K562 (cell line): ENCODE measurements around the gene GATAD1. TPM values are rescaled to one million over a fixed set of nuclear protein-coding genes. Genes with fewer than 3 reads are reported as not detected.

Experiments used
- ATAC-seq: fragments of 200-7000 bp; cut with Tn5 transposase; 3 replicates; pipeline ENCODE4 v1.9.1; 2020; ENCODE audit warnings: moderate library complexity
- BruUV-seq: library from RNA; stranded (reverse); fragments of 400-500 nt; replicated peaks from 2 replicates; lab custom pipeline; 2021; lab: Mats Ljungman, UMichigan
- CTCF ChIA-PET: fragments of 300-600 bp; formaldehyde crosslinking; extraction: SDS; loops from one replicate; lab custom pipeline; 2021; ENCODE audit warnings: low intra/inter-chr PET ratio; lab: Yijun Ruan, JAX
- POLR2A ChIA-PET: fragments of 300-600, 350-650 bp; sonication (Branson Sonifier 250); formaldehyde crosslinking; extraction: SDS; loops from one replicate; lab custom pipeline; 2021; ENCODE audit warnings: antibody characterized with exemption, inconsistent platforms; lab: Yijun Ruan, JAX
- DNase-seq, 4 experiments: peaks; one replicate each; pipeline versions ENCODE4 v3.0.0 to v3.0.0-alpha.2; 2011 to 2018; ENCODE audit warnings: low spot score in 3 of 4, mixed read lengths in 3 of 4; ENCODE audit errors: extremely low read depth in 1 of 4
- FAIRE-seq: peaks from 2 replicates; lab custom pipeline; 2011; peaks lifted over from hg19 to GRCh38; lab: Jason Lieb, UNC
- H2AFZ ChIP-seq: 2 replicates; pipeline ENCODE4 v1.6.0; 2011; ENCODE audit warnings: low read depth, low read length, control low read depth, inconsistent platforms
- H3K27ac ChIP-seq: fragments of 200-600 bp; 3 replicates; pipeline ENCODE4 v1.8.0; 2011; ENCODE audit warnings: low read depth, mild to moderate bottlenecking, control low read depth, inconsistent platforms, low read length, moderate library complexity, mixed read lengths; ENCODE audit errors: extremely low read depth
- H3K27me3 ChIP-seq, 2 experiments: fragments of 300-600 bp in 1 of 2; 2 replicates in 1 of 2; 3 replicates in 1 of 2; pipeline versions ENCODE4 v1.6.0 to v1.8.0; 2011; ENCODE audit warnings: inconsistent platforms in 2 of 2, low read length in 2 of 2, mild to moderate bottlenecking in 1 of 2, mixed read lengths in 1 of 2, moderate library complexity in 1 of 2; ENCODE audit not compliant: control insufficient read depth in 2 of 2, insufficient read depth in 2 of 2
- H3K36me3 ChIP-seq: fragments of 300-600 bp; 3 replicates; pipeline ENCODE4 v1.8.0; 2011; ENCODE audit warnings: mild to moderate bottlenecking, low read length, inconsistent platforms; ENCODE audit not compliant: control insufficient read depth, insufficient read depth
- H3K4me1 ChIP-seq, 2 experiments: fragments of 200-600 bp in 1 of 2; replicated peaks in 1 of 2; 2 replicates in 1 of 2; 3 replicates in 1 of 2; pipeline versions ENCODE4 v1.5.1 to v1.8.0; 2011; ENCODE audit warnings: inconsistent platforms in 2 of 2, low read length in 2 of 2, mild to moderate bottlenecking in 1 of 2, mixed read lengths in 1 of 2, moderate library complexity in 1 of 2; ENCODE audit not compliant: control insufficient read depth in 2 of 2, insufficient read depth in 2 of 2
- H3K4me2 ChIP-seq: 2 replicates; pipeline ENCODE4 v1.6.1; 2011; ENCODE audit warnings: low read length, control low read depth, inconsistent platforms, mixed read lengths; ENCODE audit not compliant: insufficient read depth
- H3K4me3 ChIP-seq: fragments of 200-600 bp; sonication (generic), shearing (Covaris generic); 2 replicates; pipeline ENCODE4 v1.5.1; 2016; ENCODE audit warnings: control low read depth, inconsistent platforms
- H3K79me2 ChIP-seq: fragments of 200-600 bp; 3 replicates; pipeline ENCODE4 v1.8.0; 2011; ENCODE audit warnings: low read length, inconsistent platforms; ENCODE audit not compliant: control insufficient read depth, insufficient read depth
- H3K9ac ChIP-seq, 2 experiments: 2 replicates each; pipeline versions ENCODE4 v1.6.0 to v1.6.1; 2011; ENCODE audit warnings: low read depth in 2 of 2, low read length in 2 of 2, control low read depth in 1 of 2, inconsistent platforms in 1 of 2, mild to moderate bottlenecking in 1 of 2, mixed read lengths in 1 of 2; ENCODE audit not compliant: insufficient read depth in 1 of 2
- H3K9me1 ChIP-seq: one replicate; pipeline ENCODE4 v1.6.0; 2011; ENCODE audit warnings: inconsistent platforms, mild to moderate bottlenecking, low read length, moderate library complexity; ENCODE audit not compliant: control insufficient read depth, insufficient read depth
- H3K9me3 ChIP-seq: replicated peaks from 2 replicates; pipeline ENCODE4 v1.5.1; 2011; ENCODE audit warnings: low read depth, low read length, inconsistent platforms; ENCODE audit not compliant: control insufficient read depth, insufficient read depth
- H4K20me1 ChIP-seq: replicated peaks from 2 replicates; pipeline ENCODE4 v1.6.1; 2011; ENCODE audit warnings: low read length, inconsistent platforms, mixed read lengths; ENCODE audit not compliant: control insufficient read depth, insufficient read depth
- ARID3B ChIP-seq: fragments of 250-450 bp; sonication (Bioruptor Pico); IDR thresholded peaks from 2 replicates; pipeline ENCODE4 v1.4.0; 2020; ENCODE audit warnings: borderline replicate concordance
- CBFB ChIP-seq: sonication (generic); formaldehyde crosslinking; IDR thresholded peaks from 2 replicates; pipeline ENCODE4 v1.4.0; 2020; ENCODE audit warnings: mild to moderate bottlenecking, missing genetic modification reagents
- NEUROD1 ChIP-seq: fragments of 150-350 bp; IDR thresholded peaks from 2 replicates; pipeline ENCODE4 v1.6.1; 2014; ENCODE audit warnings: borderline replicate concordance, low read length, low read depth; ENCODE audit not compliant: partially characterized antibody
- TAF15 ChIP-seq: fragments of 200-400 bp; formaldehyde crosslinking; IDR thresholded peaks from 2 replicates; pipeline ENCODE4 v1.6.1; 2017; ENCODE audit warnings: mild to moderate bottlenecking, low read depth, low read length, moderate library complexity
- ZNF589 ChIP-seq: fragments of 200-800 bp; sonication (Bioruptor generic); IDR thresholded peaks from 2 replicates; pipeline ENCODE4 v1.6.1; 2016; ENCODE audit warnings: low read depth, missing genetic modification characterization, missing compliant biosample characterization
- WGBS: fragments of 100-300 bp; shearing (Covaris generic); methylation state at CpG from one replicate; pipeline ENCODE4 v1.1.6; 2016; ENCODE audit warnings: low coverage, mixed read lengths; ENCODE audit not compliant: insufficient coverage; ENCODE audit errors: missing lambda C conversion rate; 5-methylcytosine and 5-hydroxymethylcytosine counted together
- in situ Hi-C: fragments of 300-500 bp; cut with MboI; formaldehyde crosslinking; loops from 4 replicates; pipeline ENCODE4 v1.15.0; 2018; ENCODE audit warnings: inconsistent platforms, mixed read lengths
- intact Hi-C: fragments of 100-400 bp; cut with micrococcal nuclease; formaldehyde crosslinking; loops from 2 replicates; pipeline ENCODE4 v1.14.2; 2022
- polyA plus RNA-seq, 8 experiments: library from polyadenylated mRNA; depleted of rRNA in 4 of 8; stranded (reverse) in 5 of 8; unstranded in 3 of 8; fragments of >200 nt; fragmentation: Nextera tagmentation in 2 of 8; fragmentation: Illumina TruSeq in 1 of 8; extraction: Ambion mirVana in 2 of 8; extraction: Trizol in 1 of 8; gene quantifications; 2 replicates each; pipeline versions ENCODE4 v1.2.1 to v1.2.3, GENCODE V29; 2011 to 2014; ENCODE audit warnings: inconsistent platforms in 1 of 8, missing spikeins in 1 of 8
- total RNA-seq, 7 experiments: library from RNA; depleted of rRNA in 6 of 7; stranded (reverse); fragments of >200 nt in 6 of 7; fragmentation: Illumina TruSeq in 2 of 7; extraction: Trizol in 2 of 7; gene quantifications; 2 replicates each; pipeline versions ENCODE4 v1.2.1 to v1.2.3, GENCODE V29; 2011 to 2021; ENCODE audit warnings: low replicate concordance in 1 of 7

The GATAD1 gene
- total and polyA plus RNA-seq, 9 of the 15 experiments (the other 6 are each of a cell fraction or from before 2014, with no cell fraction given), result 9.3 to 67.7 (median 34.3) TPM

DNA sequence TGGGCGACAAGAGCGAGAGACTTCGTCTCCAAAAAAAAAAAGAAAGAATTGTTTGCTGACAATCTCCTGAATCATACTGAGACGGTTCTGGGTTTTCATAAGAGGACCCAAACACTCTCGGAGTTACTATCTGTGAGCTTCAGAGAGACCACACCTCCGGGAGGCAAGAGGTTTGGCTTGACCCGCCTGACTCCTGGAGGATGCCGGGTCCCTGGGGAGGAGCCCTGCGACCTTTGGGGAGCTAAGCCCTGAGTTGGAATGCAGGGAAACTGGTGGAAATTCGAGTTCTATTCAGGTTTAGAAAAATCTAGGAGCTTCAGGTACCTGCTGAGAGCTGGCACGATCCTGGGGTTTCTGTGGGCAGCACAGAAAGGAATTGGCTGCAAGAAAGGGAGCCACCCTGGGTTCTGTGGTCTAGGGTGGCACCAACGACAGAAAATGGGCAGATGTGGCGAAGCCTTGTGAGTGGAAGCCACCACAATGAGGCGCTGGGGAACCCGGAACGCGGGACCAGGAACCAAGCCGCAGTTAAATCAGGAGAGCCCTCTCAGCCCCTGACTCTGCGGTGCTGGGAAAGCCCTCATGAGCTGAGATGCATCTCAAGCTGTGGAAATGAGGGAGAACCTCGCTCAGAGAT, 21.9 kb upstream of the GATAD1 start:
- no peak overlapping the region for H3K27ac ChIP-seq
- no peak for ATAC-seq
- intact Hi-C loops (loop anchor here (10.0 kb wide), 1 partner anchor 629 kb away; no protein-coding TSS in a partner anchor), in situ Hi-C loops (loop anchor here (10.0 kb wide), 1 partner anchor 591 kb away; no protein-coding TSS in a partner anchor)
- H3K4me1 ChIP-seq, result peaks cover 14 to 20% of the 10 kb centered on the region in 2 experiments
- H4K20me1 ChIP-seq, result no peaks in the 10 kb centered on the region
- peak overlapping the region in 1 of 2 experiments; percentile 53; a peak in 2 of 4 replicates for H3K9ac ChIP-seq
- H3K79me2 ChIP-seq, result no peaks in the 10 kb centered on the region
- no peaks in the 10 kb centered on the region for H3K9me3 ChIP-seq
- BruUV-seq, result no TSS peak
- FAIRE-seq, result no peak
- H2AFZ ChIP-seq, result peak overlapping the region; percentile 100
- no peaks in the 10 kb centered on the region for H3K27me3 ChIP-seq
- ChIA-PET CTCF (interaction anchor here (1.8 kb wide), 1 partner anchor 22 kb away, joined by 10 read pairs; the partner anchor contains the start of gene GATAD1), POLR2A (interaction anchor here (1.1 to 3.3 kb wide), 2 partner anchors 10 to 22 kb away, joined by 6 to 13 read pairs; partner anchors contain the start of gene GATAD1)
- no peaks in the 10 kb centered on the region for H3K9me1 ChIP-seq
- 49% methylated on average over 20 of the region's 20 CpGs for WGBS
- H3K4me2 ChIP-seq, result peak overlapping the region; percentile 15; the same call in 1 of the 2 replicates
- no peak overlapping the region for H3K4me3 ChIP-seq
- peak in 1 of 4 experiments; percentile 40 for DNase-seq
- no peaks in the 10 kb centered on the region; the same call in 2 of the 3 replicates for H3K36me3 ChIP-seq
- no peak for TF ChIP-seq NEUROD1
- TF ChIP-seq CBFB, result no peak
- TF ChIP-seq ARID3B, result no peak
- no peak for TF ChIP-seq ZNF589 (CRISPR knock-in tag)
- no peak for TF ChIP-seq TAF15
